Embryonic facial prominence (tissue), 1 donor: Measurements from ENCODE around the gene JADE2.

Source experiments
- DNase-seq: peaks from one replicate; pipeline ENCODE4 v3.0.0-alpha.2; 2016; ENCODE audit errors: extremely low spot score

Gene JADE2

GRCh38 chr5:134569758-134570364, 44.4 kb downstream of the JADE2 start:
- no peak for DNase-seq

- no peak for DNase-seq
Measured at GRCh38 chr5:134570365-134570758, 44.9 kb downstream of the JADE2 start.

GRCh38 chr5:134570886-134571285, 45.4 kb downstream of the JADE2 start:
- DNase-seq = no peak

- DNase-seq = no peak
Measured at GRCh38 chr5:134571693-134572405, 46.4 kb downstream of the JADE2 start.

GRCh38 chr5:134572811-134573210, 47.3 kb downstream of the JADE2 start:
- DNase-seq = no peak

- DNase-seq = no peak
Measured at GRCh38 chr5:134574521-134574920, 49.1 kb downstream of the JADE2 start.

- DNase-seq = no peak
Measured at GRCh38 chr5:134575316-134575715, 49.8 kb downstream of the JADE2 start.

- no peak for DNase-seq
Measured at GRCh38 chr5:134576386-134577021, 51.0 kb downstream of the JADE2 start.

- no peak for DNase-seq
Measured at GRCh38 chr5:134577022-134577795, 51.7 kb downstream of the JADE2 start.

- peak; percentile 42 for DNase-seq
Measured at GRCh38 chr5:134577796-134578577, 52.5 kb downstream of the JADE2 start.

- no peak for DNase-seq
Measured at GRCh38 chr5:134578578-134579283, 53.3 kb downstream of the JADE2 start.

- DNase-seq = no peak
Measured at GRCh38 chr5:134579284-134579771, 53.9 kb downstream of the JADE2 start.

GRCh38 chr5:134580001-134580460, 54.6 kb downstream of the JADE2 start:
- no peak for DNase-seq

- DNase-seq = no peak
Measured at GRCh38 chr5:134581241-134581981, 55.9 kb downstream of the JADE2 start.

GRCh38 chr5:134582281-134582680, 56.8 kb downstream of the JADE2 start:
- no peak for DNase-seq

- no peak for DNase-seq
Measured at GRCh38 chr5:134582941-134583340, 57.5 kb downstream of the JADE2 start.

- no peak for DNase-seq
Measured at GRCh38 chr5:134583766-134584165, 58.3 kb downstream of the JADE2 start.

GRCh38 chr5:134584662-134585061, 59.2 kb downstream of the JADE2 start:
- DNase-seq = no peak

- no peak for DNase-seq
Measured at GRCh38 chr5:134585966-134586365, 60.5 kb downstream of the JADE2 start.
